NCI-H187 treated with DMSO at 0.1 percent for 48 hours (cell line): ENCODE data around the gene CCDC102A.

Experiments
- DNase-seq: peaks from one replicate; lab custom pipeline; 2025; lab: John Stamatoyannopoulos, UW

Gene CCDC102A

DNA sequence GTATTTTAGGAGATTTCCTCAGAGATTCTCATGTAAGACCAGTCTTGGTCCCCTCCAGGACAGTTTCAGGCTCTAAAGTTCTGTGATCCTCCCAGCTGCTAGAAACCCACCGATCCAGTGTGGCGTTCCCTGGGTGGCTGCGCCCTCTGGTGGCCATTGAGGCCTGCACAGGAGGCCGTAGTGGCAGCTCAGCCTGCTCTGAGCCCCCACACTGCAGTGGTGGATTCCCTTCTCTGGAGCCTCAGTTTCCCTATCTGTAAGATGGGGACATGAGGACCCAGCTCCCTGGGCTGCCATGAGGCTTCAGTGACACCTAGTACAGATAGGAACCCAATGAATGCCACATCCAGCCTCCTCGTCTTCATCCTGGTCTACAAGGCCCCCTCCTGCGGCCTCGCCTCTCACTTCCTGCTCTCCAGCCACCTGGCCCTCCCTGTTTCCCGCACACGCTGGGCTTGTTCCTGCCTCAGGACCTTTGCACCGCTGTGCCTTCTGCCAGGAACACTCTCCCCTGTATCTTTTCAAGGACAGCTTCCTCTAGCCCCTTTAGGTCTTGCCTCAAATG, 16.5 kb downstream of the CCDC102A start:
- no peak for DNase-seq

DNA sequence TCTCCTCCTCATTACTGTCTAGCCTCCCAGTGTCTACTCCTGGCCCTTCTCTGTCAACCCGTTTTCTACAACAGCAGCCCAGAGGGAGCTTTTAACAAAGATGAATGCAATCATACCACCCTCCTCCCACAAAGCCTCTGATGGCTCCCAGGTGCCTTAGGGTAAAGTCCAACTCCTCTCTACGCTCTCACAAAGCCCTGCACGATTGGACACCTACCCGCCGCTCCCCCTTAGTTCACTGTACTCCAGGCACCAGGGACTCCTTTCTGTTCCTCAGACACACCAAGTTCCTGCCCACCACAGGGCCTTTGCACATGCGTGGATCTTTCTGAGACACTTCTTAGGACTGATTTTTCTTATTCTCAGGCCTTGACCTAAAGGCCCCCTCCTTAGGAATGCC, 17.4 kb downstream of the CCDC102A start:
- no peak for DNase-seq

DNA sequence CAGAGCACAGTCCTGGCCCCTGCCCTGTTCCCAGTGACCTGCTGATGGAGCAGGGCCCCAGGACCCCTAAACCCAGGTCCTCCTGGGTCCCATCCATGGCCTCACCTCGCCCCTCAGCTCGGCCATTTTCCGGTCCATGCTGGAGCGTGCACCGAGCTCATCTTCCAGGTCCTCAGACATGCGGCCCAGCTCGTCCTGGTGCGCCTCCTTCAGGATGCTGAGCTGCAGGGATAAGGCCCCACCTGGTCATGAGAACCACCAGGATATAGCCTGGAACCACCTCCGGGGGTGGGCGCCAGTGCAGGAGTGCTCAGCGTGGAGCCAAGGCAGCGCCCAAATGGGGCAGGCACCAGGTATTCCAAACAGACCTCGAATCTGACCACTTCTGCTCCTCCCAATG, 17.9 kb downstream of the CCDC102A start:
- DNase-seq, result no peak

DNA sequence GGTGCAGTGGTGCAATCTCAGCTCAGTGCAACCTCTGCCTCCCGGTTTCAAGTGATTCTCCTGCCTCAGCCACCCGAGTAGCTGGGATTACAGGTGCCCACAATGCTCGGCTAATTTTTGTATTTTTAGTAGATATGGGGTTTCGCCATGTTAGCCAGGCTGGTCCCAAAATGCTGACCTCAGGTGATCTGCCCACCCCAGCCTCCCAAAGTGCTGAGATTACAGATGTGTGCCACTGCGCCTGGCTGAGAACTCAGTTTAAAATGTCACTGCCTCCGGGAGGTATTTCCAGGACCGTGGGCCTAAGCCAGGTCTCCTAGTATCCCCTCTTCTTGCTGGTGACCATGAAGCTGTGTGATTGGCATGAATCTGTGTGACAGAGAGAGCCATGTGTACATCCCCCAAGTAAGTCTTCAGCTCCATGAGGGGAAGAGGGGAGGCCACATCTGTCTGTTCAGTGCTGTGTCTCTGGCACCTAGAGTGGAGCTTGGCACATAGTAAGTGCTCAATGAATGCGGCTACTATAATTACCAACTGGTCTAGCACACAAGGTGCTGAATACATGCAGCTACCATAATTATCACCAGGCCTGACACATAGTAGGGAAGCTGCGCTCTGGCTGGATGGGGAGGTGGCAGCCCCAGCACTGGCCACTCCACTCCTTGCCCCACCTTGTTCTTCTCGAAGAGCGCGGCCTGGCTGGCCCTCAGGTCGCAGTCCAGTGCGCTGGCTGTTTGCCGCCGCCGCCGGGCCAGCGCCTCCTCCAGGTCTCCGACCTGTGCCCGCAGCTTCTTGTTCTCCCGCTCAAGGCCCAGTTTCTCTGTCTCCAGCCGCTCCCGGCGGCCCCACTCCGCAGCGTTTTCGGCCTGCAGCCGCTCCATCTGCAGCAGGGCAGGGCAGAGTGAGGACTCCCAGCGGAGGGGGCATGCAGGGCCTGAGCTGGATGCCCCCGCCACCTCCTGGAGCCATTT, 18.7 kb downstream of the CCDC102A start:
- DNase-seq, result no peak

DNA sequence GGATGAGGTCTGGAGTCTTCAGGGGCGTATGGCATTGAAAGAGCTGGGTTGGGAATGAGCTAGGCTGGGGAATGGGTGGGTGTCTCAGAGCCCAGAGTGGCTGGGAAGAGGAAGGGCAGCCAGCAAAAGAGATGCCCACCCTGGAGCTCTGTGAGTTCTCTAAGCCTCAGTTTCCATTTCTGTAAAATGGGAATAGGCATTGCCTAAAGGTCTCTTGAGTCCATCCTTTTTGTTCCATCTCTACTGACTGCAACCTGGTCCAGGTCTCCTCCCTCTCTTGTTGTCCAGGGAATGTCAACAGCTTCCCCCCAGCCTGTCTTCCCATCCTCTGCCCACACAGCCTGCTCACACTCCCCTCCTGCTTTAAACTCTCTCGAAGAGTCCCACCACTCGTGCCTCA, 19.6 kb downstream of the CCDC102A start:
- DNase-seq, result no peak

DNA sequence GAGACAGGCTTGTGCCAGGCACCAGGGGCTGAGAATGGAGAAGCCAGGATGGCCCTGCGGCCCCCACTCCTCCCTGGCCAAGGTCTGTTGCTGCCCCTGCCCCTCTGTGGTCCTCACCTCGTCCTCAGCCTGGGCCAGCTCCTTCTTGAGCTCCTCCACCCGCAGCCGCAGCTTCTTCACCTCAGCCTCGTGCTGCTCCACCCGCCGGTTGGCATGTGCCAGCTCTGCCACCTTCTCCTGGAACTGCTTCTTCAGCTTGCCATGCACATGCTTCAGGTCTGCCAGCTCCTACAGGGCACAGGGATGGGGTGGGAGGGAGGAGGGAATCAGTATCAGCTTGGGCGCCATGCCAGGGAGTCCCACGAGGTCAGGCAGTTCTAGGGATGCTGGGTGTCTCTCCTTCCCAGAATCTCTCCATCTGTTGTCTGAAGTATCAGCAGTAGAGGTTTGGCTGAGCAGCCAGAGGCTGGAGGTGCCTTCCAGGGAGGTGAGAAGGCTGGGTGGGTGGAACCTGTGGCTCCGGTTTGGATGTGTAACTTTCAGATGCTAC, 20.1 kb downstream of the CCDC102A start:
- no peak for DNase-seq

DNA sequence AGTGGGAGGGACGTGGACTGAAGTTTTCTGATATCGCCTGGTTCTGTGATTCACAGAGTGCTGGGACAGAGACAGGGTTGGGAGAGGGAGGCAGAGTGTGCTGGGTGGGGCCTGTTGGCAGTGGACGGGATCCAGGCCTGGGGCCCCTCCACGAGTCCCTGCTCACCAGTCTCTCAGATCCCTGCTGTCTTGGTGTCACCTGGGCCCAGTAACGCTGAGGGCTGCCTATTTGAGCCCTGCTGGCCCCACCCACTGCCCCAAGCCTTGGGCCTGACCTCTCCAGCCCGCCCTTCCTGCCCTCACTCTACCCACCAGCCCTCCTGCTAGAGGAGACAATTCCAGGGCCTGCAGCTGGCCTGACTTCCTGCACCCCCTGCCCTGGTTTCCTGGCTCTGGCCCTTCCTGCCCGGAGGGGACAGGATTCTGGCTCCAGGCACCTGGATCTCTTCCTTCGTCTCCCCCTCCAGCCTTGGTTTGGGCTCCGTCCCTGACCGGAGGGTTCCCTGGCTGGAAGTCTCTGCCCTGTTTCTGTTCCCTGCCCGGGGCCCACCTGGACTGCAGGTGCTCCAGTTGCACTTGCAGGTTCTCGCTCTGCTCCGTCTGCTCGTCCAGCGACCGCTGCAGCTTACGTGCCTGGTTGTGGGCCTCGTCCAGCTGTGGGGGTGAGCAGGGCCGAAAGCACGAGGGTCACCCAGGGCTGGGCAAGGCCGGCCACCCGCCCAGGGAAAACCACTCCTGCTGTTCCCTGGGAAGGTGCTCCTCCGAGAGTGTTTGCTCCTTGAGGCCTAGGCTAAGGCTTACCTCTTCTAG, 21.4 kb downstream of the CCDC102A start:
- DNase-seq, result no peak

DNA sequence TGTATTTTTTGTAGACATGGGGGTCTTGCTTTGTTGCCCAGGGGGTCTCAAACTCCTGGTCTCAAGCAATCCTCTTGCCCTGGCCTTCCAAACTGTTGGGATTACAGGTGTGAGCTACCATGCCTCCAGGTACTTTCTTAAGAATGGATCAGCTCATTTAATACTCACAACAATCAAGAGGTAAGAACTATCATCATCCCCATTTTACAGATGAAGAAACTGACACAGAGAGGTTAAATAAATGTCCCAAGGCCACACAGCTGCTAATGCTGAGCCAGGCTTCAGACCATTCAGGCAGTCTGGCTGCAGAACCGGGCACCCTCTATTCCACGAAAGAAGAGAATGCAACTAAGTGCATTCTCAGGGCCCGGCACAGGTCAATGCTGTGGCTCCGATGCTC, 22.0 kb downstream of the CCDC102A start:
- DNase-seq, result no peak

DNA sequence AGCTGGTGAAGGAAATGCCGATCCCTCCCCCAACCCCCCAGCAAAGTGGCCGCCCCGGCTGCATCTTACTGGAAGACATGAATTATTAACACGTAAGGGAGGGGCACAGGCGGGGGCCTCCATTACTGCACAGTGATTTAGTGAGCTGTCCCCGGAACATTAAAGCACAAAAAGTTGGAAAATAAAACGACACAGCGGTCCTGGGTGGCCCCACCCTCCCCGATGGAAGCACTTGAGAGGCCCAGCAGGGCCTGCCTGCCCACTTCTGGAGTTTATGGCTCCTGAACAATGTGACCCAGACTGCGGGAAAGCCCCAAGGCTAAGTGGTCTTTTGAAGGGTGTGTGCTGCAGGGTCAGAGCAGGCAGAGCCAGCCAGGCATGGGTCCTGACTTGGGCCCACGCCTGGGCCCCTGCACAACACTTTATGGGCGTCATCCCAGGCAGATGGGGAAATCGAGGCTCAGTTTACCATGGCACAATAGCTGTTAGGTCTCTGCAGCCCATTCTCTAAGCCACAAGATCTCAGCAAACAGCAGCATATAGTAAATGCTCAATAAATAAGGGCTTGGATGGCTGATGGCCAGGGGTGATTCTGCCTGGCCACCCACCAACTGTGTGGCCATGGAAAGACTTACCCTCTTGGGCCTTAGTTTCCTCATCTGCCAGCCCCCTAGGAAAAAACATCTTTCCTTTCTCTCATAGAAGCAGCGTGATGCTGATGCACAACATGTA, 22.8 kb downstream of the CCDC102A start:
- DNase-seq, result no peak

DNA sequence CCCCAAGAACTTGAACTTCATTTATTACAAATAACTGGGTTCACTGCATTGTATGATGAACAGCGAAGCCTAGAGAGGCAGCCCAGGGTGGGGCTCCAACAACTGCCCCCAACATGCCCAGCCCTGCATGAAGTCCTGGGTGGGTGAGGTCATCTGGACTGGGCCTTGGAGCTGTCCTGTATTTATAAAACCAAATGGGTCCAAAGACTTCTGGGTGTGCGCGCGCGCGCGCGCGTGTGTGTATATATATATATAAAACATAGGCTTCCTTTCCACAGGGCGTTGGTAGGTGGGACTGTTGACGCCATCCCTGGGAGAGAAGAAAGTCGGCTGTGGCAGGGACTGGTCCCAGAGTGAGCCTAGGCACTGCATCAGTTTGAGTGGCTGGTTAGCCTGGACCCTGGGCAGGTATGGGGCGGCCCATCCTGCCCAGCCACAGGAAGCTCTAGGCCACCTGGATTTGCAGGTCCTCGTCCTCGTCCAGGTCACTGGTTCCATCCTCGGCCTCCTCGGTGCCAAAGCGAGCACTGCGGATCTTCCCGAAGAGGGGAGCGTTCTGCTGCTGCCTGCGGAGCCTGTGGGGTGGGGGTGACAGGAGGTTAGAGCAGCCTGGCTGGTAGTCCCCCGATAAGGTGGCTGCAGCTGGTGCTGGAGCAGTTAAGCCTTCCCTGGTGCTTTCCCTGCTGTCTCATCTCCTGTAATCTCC, 23.9 kb downstream of the CCDC102A start:
- DNase-seq, result no peak

DNA sequence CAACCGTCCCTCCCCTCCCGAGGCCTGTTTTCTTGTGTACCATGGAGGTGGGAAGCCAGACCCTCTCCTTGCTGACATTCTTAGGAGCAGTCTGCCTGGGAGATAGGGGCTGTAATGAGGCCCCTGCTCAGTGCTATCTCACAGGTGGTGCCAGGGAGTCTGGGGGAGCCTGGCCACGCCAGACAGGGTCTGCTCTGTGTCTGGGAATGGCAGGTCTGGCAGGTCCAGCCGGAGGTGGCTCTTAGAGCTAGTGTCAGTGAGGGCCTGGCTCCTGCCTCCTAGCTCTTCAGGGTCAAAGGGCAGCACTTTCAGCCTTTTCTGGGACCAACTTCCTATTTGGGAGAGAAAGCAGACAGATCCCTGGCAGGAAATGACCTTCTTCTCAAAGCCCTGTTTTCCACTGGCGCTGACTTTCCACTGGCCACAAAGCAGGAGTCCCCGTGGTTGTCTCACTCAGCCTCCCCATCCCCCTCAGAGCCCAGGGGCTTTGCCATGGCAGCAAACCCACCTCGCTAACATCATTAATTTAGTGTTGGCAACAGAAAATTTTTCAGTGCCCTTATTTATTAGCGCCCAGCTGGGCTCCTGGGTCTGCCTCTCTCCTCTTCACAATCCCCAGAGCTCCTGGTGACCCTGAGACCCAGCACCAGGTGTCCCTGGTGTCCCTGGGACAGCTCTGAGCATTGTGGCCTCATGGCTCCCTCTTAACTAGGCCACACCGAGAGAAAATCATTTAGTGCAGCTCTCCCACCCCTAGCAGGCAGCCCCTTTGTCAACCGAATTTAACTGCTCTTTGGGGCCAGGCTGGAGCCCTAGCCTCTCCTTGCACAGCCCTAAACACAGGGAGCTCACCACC, 26.1 kb downstream of the CCDC102A start:
- no peak for DNase-seq

DNA sequence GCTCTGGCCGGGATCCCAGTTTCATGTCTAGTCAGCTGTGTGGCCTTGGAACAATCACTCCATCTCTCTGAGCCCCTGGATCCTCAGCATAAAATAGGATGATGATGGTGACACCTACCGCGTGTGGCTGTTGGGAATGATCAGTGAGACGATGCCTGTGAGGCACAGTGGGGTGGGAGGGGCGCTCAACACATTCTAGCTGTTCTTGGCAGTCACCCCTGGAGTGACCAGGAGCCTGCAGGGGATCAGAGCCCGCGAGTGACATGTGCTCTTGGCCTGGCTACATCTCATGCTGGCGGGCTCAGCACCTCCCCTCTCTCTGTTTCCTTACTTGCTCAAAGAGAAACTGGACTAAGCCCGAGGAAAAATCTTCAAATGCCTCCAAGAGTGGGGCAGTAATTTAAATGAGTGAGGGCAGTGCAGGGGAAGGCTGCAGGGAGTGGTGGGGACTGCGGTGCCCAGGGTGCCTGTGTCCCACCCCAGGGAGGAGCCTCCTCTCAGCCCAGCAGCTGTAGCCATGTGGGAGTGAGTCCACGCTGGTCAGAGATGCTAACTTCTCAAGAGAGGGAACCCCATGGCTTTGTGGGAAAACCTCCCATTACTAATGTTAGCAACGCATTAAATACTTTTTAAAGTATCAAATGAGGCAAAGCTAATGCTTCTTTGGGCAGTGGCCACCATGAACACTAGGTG, 27.0 kb downstream of the CCDC102A start:
- DNase-seq, result no peak

DNA sequence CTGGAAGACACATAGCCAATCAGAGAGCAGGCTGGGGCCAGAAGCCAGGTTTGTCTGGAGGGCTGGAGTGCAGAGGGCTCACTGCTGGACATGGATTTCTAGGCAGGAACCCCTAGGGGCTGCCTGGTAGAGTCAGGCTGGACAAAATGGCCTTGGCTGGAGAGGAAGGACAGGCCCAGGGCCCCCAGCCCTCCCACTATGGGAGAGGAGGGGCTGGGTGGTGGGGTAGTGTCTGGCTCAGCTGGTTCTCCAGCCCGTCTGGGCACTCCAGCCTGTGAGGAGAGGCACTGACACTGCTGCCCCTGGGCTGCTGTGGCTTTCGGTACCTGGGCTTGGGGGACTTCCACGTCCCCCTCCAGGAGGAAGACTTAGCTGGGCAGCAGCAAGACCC, 28.3 kb downstream of the CCDC102A start:
- DNase-seq, result no peak

DNA sequence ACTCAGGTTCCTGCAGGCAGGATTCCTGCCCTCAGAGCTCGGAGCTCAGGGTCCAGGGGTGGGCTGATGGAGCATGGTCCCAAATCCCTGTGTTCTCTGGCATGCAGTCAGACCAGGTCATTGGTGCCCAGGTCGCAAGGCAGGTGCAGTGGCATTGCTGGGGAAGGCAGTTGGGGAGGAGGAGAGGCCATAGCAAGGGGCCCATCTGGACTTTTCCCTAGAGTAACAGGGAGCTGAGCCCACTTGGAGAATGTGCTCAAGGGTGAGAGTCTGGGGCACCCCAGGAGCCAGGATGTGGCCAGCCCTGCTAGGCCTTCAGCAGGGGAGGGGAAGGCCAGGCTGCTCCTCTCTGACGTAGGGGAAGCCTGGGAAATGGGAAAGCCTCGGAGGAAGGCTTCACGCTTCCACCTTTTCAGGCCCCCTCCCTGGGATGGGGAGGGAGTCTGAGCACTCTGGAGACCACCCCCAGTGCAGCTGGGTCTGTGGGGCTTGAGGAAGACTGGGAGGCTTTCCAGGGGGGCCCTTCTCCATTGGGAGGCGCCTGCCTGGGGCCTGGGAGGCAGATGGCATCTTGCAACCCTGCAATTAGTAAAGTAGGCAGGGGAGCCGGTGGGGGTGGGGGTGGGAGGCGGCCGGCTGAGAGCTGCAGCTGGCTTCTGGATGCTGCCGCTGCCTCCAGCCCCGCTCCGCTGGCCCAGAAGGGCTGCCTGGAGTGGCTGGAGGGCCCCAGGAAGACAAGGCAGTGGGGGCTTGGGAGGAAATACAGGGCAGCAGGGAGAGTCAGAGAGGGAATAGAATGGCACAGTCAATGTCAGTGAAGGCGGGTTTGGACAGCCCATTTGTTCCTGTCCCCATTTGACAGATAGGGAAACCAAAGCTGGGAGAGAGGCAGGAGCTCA, 29.0 kb downstream of the CCDC102A start:
- no peak for DNase-seq

DNA sequence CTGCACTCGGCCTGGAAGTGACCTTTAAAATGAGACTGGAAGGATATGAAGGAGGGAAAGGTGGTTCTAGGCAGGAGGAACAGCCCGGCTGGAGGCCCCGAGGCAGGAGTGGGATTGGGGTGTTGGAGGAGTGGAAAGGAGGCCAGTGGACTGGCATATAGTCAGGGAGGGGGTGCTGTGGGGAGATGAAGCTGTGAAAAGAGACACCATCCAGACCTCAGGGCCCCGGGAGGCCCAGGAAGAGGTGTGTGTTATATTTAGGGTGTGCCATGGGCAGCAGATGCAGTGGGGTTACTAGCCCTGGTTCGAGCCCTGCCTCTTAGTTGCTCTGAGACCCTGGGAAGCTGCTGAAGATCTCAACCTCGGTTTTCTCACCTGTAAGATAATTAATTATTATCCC, 31.2 kb downstream of the CCDC102A start:
- DNase-seq, result no peak

DNA sequence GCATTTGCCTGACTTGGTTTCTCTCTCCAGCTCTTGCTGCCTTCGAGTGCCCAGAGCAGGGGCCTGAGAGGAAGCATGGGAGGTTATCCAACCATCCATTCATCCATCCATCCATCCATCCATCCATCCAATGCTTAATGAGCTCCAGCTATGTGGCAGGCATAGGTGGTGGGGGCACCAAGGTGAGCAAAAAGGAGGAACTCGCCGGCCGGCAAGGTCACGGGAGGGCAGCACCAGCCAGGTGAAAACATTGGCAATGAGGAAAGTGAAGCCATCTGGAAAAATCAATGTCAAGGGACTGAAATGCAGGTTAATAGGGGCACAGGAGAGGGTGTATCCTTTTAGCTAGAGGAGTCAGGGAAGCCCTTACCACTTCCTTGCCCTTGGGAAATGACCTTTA, 31.9 kb downstream of the CCDC102A start:
- no peak for DNase-seq

DNA sequence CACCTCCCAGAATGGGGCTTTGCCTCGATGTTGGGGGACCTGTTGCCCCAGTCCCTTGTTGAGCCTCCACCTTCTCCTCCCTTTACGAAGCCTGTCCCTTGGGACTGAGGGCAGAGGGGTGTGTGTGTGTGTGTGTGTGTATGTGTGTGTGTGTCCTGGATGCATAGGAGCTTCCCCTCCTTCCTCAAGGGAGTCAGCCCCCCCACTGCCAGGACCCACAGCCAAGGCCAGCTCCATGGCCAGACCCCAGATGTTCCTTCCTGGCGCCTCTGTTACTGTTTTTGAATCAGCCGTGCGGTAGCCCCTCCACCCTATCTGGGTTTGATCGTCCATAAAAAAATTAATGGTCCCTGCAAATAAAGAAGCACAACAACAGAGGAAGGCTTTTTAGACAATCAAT, 32.4 kb downstream of the CCDC102A start:
- DNase-seq, result no peak

DNA sequence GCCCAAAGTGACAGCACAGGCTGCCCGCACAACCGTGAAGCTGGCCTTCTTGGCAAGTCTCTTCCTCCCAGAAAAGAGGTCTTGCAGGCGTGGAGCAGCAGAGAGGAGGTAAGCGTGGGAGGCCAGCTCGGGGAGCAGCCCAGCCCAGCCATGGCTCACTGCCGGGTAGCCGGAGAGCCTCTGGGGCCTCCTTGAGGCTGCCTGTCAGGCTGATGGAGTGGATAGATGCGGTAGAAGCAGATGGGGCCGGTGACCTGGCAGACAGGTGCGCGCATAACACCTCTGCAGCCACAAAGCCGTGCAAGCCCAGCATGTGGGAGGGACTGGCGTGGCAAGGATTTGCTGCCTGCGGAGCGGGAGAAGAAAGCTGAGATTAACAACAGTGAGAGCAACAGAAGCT, 33.0 kb downstream of the CCDC102A start:
- peak; percentile 68 for DNase-seq
